Psoas muscle (tissue), 8 donors: Measurements from ENCODE around the gene MAP7. TPM values are rescaled to one million over a fixed set of nuclear protein-coding genes. Genes with fewer than 3 reads are reported as not detected.

ENCODE experiments used
- ATAC-seq, 4 donors: fragments of 200-7000 bp; cut with Tn5 transposase; one replicate each; pipeline ENCODE4 v1.9.1; 2020; ENCODE audit warnings: moderate library complexity in 3 of 4, mild to moderate bottlenecking in 2 of 4
- DNase-seq, 2 donors: peaks; one replicate each; pipeline ENCODE4 v3.0.0-alpha.2; 2020
- H3K27ac ChIP-seq: fragments of 200-600 bp; one replicate; pipeline ENCODE4 v1.8.0; 2022
- H3K27me3 ChIP-seq, 3 donors: fragments of 200-600 bp in 1 of 3; one replicate each; pipeline versions ENCODE4 v1.6.1 to v1.8.0; 2013 to 2022; ENCODE audit warnings: low read length in 2 of 3, mild to moderate bottlenecking in 2 of 3, moderate library complexity in 1 of 3; ENCODE audit not compliant: insufficient read depth in 3 of 3
- H3K36me3 ChIP-seq, 2 donors: fragments of 200-600 bp in 1 of 2; one replicate each; pipeline versions ENCODE4 v1.6.1 to v1.8.0; 2013 to 2022; ENCODE audit warnings: low read depth in 1 of 2, mild to moderate bottlenecking in 1 of 2, moderate library complexity in 1 of 2; ENCODE audit not compliant: insufficient read depth in 1 of 2
- H3K4me1 ChIP-seq: fragments of 200-600 bp; one replicate; pipeline ENCODE4 v1.8.0; 2022
- H3K4me3 ChIP-seq: fragments of 200-600 bp; one replicate; pipeline ENCODE4 v1.8.0; 2022; ENCODE audit warnings: mild to moderate bottlenecking
- H3K9me3 ChIP-seq: fragments of 200-600 bp; one replicate; pipeline ENCODE4 v1.8.0; 2022
- CTCF ChIP-seq: fragments of 200-600 bp; IDR thresholded peaks from one replicate; pipeline ENCODE4 v1.8.0; 2022; ENCODE audit warnings: antibody characterized with exemption
- WGBS, 3 donors: extraction: QIAGEN DNeasy Blood & Tissue Kit; methylation state at CpG; one replicate each; pipeline versions ENCODE4 v1.1.6 to v1.1.7; 2013; 5-methylcytosine and 5-hydroxymethylcytosine counted together
- intact Hi-C, 2 donors: fragments of 100-400 bp; cut with DNase I; formaldehyde crosslinking; loops; one replicate each; pipeline versions ENCODE4 v1.11.0 to v1.14.2; 2022
- polyA plus RNA-seq, 3 donors: library from polyadenylated mRNA; stranded (reverse); fragments of 200-250 nt; gene quantifications; one replicate each; pipeline ENCODE4 v1.2.3, GENCODE V29; 2013
- total RNA-seq, 4 donors: library from RNA; stranded (reverse); fragmentation: NEBNext Ultra II Directional in 2 of 4; extraction: Animal tissue kit (Norgen Biotek cat#: 25700) in 2 of 4; gene quantifications; one replicate each; pipeline versions ENCODE4 v1.2.1 to v1.2.4, GENCODE V29; 2021 to 2023
- donor health status: healthy with polysubstance abuse.
- donor health status: DM: no; HTN: no; CAD: no; lungs with moderate emphysema.
- donor health status: Bipolar disorder and iron deficiency.
- donor health status: healthy.
- donor health status: DM: yes; HTN: yes; CAD: no.
- donor health status: DM: no; HTN: no; CAD: no.
- donor health status: DM: no; HTN: no; CAD: no.
- donor health status: DM: yes; HTN: yes; CAD: no.

Gene MAP7
- total and polyA plus RNA-seq, 7 donors: 0.10 to 0.94 (median 0.32) TPM

- intact Hi-C loops: no loop called here
- Histone ChIP-seq H3K4me1 (no peaks in the 10 kb centered on the region), H3K27me3 (no peaks in the 10 kb centered on the region), H3K27ac (no peak overlapping the region), H3K4me3 (no peak overlapping the region), H3K9me3 (no peaks in the 10 kb centered on the region), H3K36me3 (no peaks in the 10 kb centered on the region)
- WGBS, 3 donors: 60 to 67% (median 62%) methylated on average over 8 of the region's 8 CpGs
- DNase-seq (no peak), ATAC-seq (no peak)
- TF ChIP-seq CTCF: no peak
Observed at GRCh38 chr6:136326038-136326553, 224.1 kb downstream of the MAP7 start.

- ATAC-seq (peak in 1 of 4 donors; percentile 33), DNase-seq (no peak)
- Histone ChIP-seq H3K4me3 (no peak overlapping the region), H3K27ac (no peak overlapping the region), H3K27me3 (no peaks in the 10 kb centered on the region), H3K9me3 (no peaks in the 10 kb centered on the region), H3K4me1 (no peaks in the 10 kb centered on the region), H3K36me3 (no peaks in the 10 kb centered on the region)
- TF ChIP-seq CTCF: no peak
- WGBS, 3 donors: 69 to 71% (median 70%) methylated on average over 10 of the region's 10 CpGs
- intact Hi-C loops: no loop called here
Observed at GRCh38 chr6:136324686-136325380, 225.4 kb downstream of the MAP7 start.

- Histone ChIP-seq H3K4me1 (no peaks in the 10 kb centered on the region), H3K27ac (no peak overlapping the region), H3K27me3 (no peaks in the 10 kb centered on the region), H3K36me3 (no peaks in the 10 kb centered on the region), H3K9me3 (no peaks in the 10 kb centered on the region), H3K4me3 (no peak overlapping the region)
- DNase-seq: no peak
- intact Hi-C loops: no loop called here
- 56 to 76% (median 65%) methylated on average over 10 of the region's 10 CpGs for WGBS, 3 donors
- no peak for ATAC-seq
- no peak for TF ChIP-seq CTCF
Observed at GRCh38 chr6:136323431-136324112, 226.7 kb downstream of the MAP7 start.

- Histone ChIP-seq H3K27me3 (no peaks in the 10 kb centered on the region), H3K4me1 (no peaks in the 10 kb centered on the region), H3K27ac (no peak overlapping the region), H3K9me3 (no peaks in the 10 kb centered on the region), H3K36me3 (no peaks in the 10 kb centered on the region), H3K4me3 (no peak overlapping the region)
- ATAC-seq: no peak
- DNase-seq: no peak
- no peak for TF ChIP-seq CTCF
- intact Hi-C loops: loop anchor here in 1 of 2 donors (2.0 kb wide), 1 partner anchor 813 kb away; no protein-coding TSS in a partner anchor
Observed at GRCh38 chr6:136319732-136320131, 230.5 kb downstream of the MAP7 start.
